SK-N-MC (cell line): Measurements from ENCODE around the gene ZNF692.

Experiments
- EZH2 ChIP-seq: fragments of 200-600 bp; sonication (generic); IDR thresholded peaks from one replicate; pipeline ENCODE4 v1.6.1; 2017; ENCODE audit warnings: antibody characterized with exemption
- POLR2AphosphoS5 ChIP-seq: IDR thresholded peaks from 2 replicates; pipeline ENCODE4 v1.6.1; 2012; ENCODE audit warnings: mild to moderate bottlenecking, low read depth, low read length, borderline replicate concordance

DNA sequence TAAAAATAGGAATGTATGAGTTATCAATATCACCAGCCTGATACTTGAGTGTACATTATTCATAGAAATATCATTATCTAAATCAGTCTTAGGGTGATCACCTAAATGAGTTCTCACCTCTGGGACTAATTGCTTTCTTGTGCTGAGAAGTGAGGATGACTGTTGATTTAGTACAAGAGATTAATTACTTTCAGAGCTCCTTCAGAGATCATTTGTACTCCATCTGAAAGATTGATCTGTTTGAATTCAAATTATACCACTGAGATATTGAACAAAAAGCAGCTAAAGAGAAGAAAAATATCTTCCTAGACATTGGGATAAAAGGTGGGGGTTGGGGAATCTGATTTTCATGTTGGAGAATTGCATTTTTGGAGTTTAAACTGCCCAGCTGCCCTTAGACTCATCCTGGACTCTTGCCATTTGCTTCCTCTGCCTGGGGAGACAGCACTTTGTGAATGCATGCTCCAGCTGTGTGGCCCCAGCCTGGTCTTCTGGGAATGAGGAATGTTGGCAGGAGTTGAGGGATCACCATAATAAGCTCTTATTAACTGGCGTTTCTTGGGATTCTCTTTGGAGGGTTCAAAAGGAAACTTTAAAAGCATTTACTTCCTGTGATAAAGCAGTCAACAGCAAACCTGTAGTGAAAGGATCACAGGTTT lies 27.5 kb upstream of the ZNF692 start:
- no peak for TF ChIP-seq EZH2
- no peak for TF ChIP-seq POLR2AphosphoS5
